Activated T-helper 17 cell treated with anti-CD3 and anti-CD28 coated beads, Interleukin-2, amount 50 U/mL, for 72 hours (primary cell): Measurements from ENCODE around the gene ABCC4. TPM values are rescaled to one million over a fixed set of nuclear protein-coding genes. Genes with fewer than 3 reads are reported as not detected.
"Not testable (repeated sequence)": the region's sequence is repeated elsewhere in the genome, so short reads cannot be mapped to it uniquely, and the experiment has no call there.

Source experiments
- ATAC-seq: fragments of 150-1000 bp; cut with Tn5 transposase; replicated peaks from 2 replicates; pipeline ENCODE4 v1.10.0; 2021; ENCODE audit warnings: mild to moderate bottlenecking, moderate library complexity
- H3K27ac Mint-ChIP-seq: one replicate; pipeline ENCODE4 v1.8.0; 2022; ENCODE audit warnings: mixed read lengths
- H3K27me3 Mint-ChIP-seq: one replicate; pipeline ENCODE4 v1.8.0; 2022; ENCODE audit warnings: mixed read lengths
- H3K36me3 Mint-ChIP-seq: one replicate; pipeline ENCODE4 v1.8.0; 2022; ENCODE audit warnings: low read depth, mild to moderate bottlenecking, mixed read lengths
- H3K4me1 Mint-ChIP-seq: one replicate; pipeline ENCODE4 v1.8.0; 2022; ENCODE audit warnings: mixed read lengths
- H3K4me3 Mint-ChIP-seq: one replicate; pipeline ENCODE4 v1.8.0; 2022; ENCODE audit warnings: mild to moderate bottlenecking, mixed read lengths
- H3K9me3 Mint-ChIP-seq: one replicate; pipeline ENCODE4 v1.8.0; 2022; ENCODE audit warnings: mixed read lengths
- total RNA-seq, 2 donors: library from RNA; stranded (reverse); gene quantifications; one replicate each; pipeline ENCODE4 v1.2.3, GENCODE V29; 2022

ABCC4 gene
- total RNA-seq, 2 donors from 2014 or later: 6.5 to 14.4 TPM

DNA sequence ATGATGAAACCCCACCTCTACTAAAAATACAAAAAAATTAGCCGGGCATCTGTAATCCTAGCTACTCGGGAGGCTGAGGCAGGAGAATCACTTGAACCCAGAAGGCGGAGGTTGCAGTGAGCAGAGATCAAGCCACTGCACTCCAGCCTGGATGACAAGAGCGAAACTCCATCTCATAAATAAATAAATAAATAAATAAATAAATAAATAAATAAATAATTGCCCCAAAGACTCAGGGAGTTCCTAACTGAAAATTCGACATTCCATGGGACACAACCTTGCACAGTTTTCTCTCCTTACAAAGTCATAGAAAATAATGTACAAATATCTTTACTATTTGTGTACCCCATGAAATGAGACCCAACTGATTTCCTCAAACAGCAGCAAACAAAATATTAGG is 134.2 kb downstream of the ABCC4 start:
- H3K27me3 Mint-ChIP-seq, H3K4me3 Mint-ChIP-seq, H3K27ac Mint-ChIP-seq, H3K4me1 Mint-ChIP-seq, ATAC-seq, H3K9me3 Mint-ChIP-seq: not testable (repeated sequence)
- peaks cover 60% of the 10 kb centered on the region for H3K36me3 Mint-ChIP-seq

DNA sequence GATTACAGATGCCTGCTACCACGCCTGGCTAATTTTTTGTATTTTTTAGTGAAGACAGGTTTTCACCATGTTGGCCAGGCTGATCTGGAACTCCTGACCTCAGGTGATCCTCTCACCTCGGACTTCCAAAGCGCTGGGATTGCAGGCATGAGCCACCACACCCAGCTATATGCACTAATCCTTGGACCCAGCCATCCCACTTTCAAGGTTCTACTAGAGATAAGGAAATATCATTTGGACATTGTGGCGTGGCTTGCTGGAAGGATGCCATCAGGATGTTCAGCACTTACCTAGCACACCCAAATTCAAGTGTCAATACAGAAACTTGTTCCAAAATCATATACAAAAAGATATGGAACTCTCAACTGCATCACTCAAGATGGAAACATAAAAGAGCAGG is 136.4 kb downstream of the ABCC4 start:
- H3K4me3 Mint-ChIP-seq: no peak overlapping the region

DNA sequence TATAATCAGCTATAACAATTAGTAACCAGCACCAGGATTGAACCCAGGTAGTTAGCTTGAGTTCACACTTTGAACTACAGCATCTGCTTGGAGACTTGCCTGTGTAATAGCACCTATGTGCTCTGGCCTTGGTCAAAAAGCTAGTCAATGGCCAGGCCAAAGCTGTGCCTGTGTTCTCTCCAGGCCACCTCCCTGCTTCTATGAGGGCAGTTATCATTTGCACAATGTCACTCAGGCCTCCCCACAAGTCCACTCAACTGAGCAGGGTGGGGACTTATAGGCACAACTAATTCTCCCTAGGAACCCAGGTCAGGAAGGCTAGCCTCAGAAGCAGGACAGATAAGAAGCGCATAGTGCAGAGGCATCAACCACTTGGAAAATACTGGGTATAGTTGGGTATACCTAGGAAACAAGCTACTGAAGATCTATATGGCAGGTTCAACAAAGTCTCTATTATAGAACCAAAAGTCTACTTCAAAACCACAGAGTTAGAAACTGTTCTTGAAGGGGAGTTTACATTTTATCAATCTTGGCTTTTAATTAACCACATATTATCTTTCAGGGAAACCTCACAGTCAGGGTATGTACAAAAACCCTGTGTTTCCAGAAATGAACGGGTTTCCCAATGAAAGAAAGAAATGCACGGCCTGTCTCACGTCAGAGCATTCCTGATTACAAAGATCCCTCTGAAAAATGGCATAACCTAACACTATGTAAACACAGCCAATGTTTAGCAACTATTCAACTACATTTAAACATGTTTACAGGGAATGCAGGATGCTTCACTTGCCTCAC is 140.9 kb downstream of the ABCC4 start:
- Mint-ChIP-seq H3K36me3 (peaks cover 63% of the 10 kb centered on the region), H3K9me3 (no peaks in the 10 kb centered on the region), H3K27me3 (no peaks in the 10 kb centered on the region), H3K4me1 (peaks cover 9% of the 10 kb centered on the region), H3K27ac (no peak overlapping the region), H3K4me3 (no peak overlapping the region)
- ATAC-seq: no peak

More for the DNA sequence above, 136.4 kb downstream of the ABCC4 start:
- no peaks in the 10 kb centered on the region for H3K27me3 Mint-ChIP-seq
- H3K4me1 Mint-ChIP-seq: no peaks in the 10 kb centered on the region
- H3K36me3 Mint-ChIP-seq: peaks cover 61% of the 10 kb centered on the region
- no peaks in the 10 kb centered on the region for H3K9me3 Mint-ChIP-seq
- no peak for ATAC-seq
- no peak overlapping the region for H3K27ac Mint-ChIP-seq

DNA sequence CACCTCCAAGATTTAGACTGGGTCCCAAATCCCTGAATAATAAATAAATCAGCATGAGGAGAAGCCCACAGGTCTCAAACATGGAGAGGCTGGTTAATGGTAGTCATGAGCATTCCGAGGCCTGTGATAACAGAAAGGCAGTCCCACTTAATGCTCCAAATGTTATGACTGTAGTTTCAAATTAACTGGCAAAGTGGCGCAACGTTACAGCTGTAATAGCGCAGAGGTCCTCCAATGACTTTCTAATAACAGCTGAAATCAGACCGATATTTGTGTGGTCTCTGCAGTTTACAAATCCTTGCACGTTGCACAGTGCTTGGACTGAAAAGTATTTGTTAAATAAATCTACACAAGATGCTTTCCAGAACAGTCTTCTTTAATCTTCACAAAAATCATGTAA is 141.8 kb downstream of the ABCC4 start:
- no peaks in the 10 kb centered on the region for H3K9me3 Mint-ChIP-seq
- H3K27ac Mint-ChIP-seq: no peak overlapping the region
- no peak overlapping the region for H3K4me3 Mint-ChIP-seq
- H3K27me3 Mint-ChIP-seq: no peaks in the 10 kb centered on the region
- H3K4me1 Mint-ChIP-seq: peaks cover 9% of the 10 kb centered on the region
- H3K36me3 Mint-ChIP-seq: peaks cover 58% of the 10 kb centered on the region
- no peak for ATAC-seq

DNA sequence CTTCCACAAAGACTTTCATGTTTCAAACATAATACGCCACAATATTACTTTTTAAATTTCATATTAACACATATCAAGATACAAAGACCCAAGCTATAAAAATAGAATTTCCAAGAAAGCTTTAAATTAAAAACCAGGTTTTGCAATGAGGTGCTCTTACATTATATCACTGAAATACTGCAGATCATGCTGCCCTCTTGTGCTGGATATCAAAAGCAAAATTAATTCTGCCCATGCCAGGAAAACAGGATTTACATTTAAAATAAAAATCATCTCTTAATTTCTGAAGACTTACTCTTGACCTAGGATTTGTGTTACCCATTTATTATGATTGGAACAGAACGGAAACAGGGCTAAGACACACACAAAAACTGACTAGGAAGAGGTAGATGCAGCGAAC is 145.0 kb downstream of the ABCC4 start:
- Mint-ChIP-seq H3K27ac (no peak overlapping the region), H3K4me3 (no peak overlapping the region), H3K4me1 (peaks cover 9% of the 10 kb centered on the region), H3K9me3 (no peaks in the 10 kb centered on the region), H3K36me3 (peaks cover 34% of the 10 kb centered on the region), H3K27me3 (no peaks in the 10 kb centered on the region)
- no peak for ATAC-seq

DNA sequence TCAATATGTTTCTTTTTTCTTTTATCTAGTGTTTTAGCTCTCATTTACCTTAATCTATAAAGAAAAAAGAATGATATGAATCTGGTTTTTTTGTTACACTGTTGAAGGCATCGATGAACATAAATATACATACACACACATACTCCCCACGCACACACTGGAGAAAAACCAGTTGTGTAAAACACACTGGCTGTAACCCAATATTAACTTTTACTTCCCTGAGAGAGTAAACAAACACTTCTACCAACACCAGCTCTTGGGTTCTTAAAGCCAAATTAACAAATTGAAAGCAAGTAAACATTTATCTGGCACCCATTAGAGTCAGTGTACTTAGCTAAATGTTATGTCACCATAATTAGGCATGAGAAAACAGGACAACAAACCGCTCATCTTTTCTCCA is 145.7 kb downstream of the ABCC4 start:
- Mint-ChIP-seq H3K27ac (no peak overlapping the region), H3K36me3 (peaks cover 27% of the 10 kb centered on the region), H3K9me3 (no peaks in the 10 kb centered on the region), H3K4me3 (no peak overlapping the region), H3K4me1 (peaks cover 9% of the 10 kb centered on the region), H3K27me3 (no peaks in the 10 kb centered on the region)
- no peak for ATAC-seq

DNA sequence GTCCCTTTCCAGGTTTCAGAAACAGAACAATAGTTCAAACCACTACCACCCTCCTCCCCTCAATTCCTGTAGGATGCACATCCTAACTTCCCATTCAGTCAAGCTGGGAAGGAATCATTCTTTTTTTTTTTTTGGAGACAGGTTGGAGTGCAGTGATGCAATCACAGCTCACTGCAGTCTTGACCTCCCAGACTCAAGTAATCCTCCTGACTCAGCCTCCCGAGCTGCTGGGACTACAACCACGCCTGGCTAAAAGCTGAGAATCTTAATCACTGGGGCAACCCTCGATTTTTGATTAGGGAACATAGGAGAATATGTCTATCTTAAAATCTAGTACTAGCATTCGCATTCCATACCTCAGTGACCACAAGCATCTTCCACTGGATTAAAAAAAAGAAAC is 146.2 kb downstream of the ABCC4 start:
- no peak overlapping the region for H3K27ac Mint-ChIP-seq
- ATAC-seq: no peak
- no peak overlapping the region for H3K4me3 Mint-ChIP-seq
- H3K27me3 Mint-ChIP-seq: no peaks in the 10 kb centered on the region
- H3K9me3 Mint-ChIP-seq: no peaks in the 10 kb centered on the region
- H3K4me1 Mint-ChIP-seq: peaks cover 9% of the 10 kb centered on the region
- peaks cover 23% of the 10 kb centered on the region for H3K36me3 Mint-ChIP-seq

DNA sequence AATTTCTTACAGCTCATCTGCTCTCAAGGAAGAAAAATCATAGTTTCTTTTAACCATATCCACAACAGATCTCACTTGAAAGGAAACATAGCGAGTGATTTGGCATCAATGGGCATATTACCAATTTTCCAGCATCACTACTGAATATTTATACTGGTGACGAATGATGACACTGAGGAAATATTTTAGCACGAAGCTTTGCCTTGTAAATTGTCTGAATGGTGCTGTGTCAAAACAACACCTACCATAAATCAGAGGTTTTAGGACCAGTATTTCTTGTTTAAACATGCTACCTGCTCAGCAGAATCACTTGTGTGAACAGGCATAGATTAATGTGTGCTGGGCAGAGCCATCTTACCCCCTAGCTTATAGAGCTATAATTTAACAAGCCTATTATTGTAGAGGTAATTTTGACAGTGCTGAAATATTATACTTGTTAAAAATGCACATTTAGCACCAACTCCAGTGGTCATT is 146.8 kb downstream of the ABCC4 start:
- Mint-ChIP-seq H3K27me3 (no peaks in the 10 kb centered on the region), H3K9me3 (no peaks in the 10 kb centered on the region), H3K36me3 (peaks cover 21% of the 10 kb centered on the region), H3K4me3 (no peak overlapping the region), H3K4me1 (peaks cover 9% of the 10 kb centered on the region), H3K27ac (no peak overlapping the region)
- ATAC-seq: no peak

DNA sequence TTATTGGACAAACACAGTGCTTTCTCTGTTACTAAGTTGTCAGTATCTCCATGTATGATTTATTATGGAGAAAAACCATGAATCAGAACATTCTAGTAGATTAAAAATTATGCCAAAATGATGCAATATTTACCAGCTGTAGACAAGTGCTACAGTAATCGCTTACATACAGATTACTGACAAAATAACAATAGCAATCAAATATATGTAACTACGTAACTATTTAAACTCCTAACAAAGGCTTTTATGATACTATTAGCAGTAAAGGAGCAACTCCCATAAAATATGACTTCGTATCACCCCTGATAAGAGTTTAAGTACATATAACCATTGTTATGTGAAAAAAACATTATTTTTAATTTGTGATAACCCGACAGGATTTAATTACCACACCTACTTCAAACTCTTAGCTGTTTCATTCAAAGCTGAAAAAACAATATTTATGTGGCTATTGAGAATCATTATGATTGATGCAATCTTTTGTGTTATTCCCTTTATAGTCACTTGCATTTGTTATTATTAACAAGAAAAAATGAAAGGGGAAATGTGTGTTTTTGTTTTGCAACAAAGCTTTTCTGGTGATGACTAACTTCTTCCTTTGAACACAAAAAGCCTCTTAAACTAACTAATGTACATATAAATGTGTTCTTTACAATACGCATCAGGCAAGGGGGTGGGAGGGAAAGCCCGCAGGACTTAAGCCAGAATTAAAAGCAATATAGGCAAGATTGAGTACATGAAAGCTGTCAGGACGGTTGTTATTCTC is 147.4 kb downstream of the ABCC4 start:
- H3K27me3 Mint-ChIP-seq: no peaks in the 10 kb centered on the region

DNA sequence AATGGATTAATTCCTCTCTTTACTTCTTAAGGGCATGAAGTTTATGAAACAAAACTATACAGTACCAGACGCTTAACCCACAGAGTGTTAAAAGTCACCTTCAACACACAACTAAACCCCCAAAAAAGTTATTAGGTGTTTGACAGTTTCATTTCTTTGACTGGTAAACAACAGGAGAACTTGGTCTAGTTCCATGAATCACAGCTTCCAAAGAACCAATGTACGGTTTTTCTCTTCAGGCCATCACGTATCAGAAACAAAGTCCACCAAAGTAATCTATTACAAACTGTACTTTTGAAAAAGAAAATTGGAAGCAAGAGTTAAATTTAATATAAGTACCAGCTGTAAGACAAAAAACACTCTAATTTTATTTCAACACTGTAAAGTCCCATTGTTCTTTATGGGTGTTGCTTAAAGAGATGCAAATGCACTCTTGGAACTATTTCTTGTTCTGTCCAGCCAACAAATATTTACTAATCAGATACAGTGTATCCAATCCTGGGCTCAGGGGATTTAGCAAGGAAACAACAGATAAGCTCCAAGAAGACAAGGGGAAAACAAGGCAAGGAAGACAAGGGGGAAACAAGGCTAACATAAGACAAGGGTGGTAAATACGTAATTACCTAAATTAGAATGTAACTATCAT is 149.2 kb downstream of the ABCC4 start:
- peaks cover 16% of the 10 kb centered on the region for H3K36me3 Mint-ChIP-seq
- peaks cover 5% of the 10 kb centered on the region for H3K4me1 Mint-ChIP-seq
- no peak for ATAC-seq
- H3K4me3 Mint-ChIP-seq: no peak overlapping the region
- H3K27me3 Mint-ChIP-seq: no peaks in the 10 kb centered on the region
- H3K9me3 Mint-ChIP-seq: no peaks in the 10 kb centered on the region
- no peak overlapping the region for H3K27ac Mint-ChIP-seq

More for the DNA sequence above, 147.4 kb downstream of the ABCC4 start:
- Mint-ChIP-seq H3K4me1 (peaks cover 9% of the 10 kb centered on the region), H3K9me3 (no peaks in the 10 kb centered on the region), H3K27ac (no peak overlapping the region), H3K36me3 (peaks cover 21% of the 10 kb centered on the region), H3K4me3 (no peak overlapping the region)
- ATAC-seq: no peak

DNA sequence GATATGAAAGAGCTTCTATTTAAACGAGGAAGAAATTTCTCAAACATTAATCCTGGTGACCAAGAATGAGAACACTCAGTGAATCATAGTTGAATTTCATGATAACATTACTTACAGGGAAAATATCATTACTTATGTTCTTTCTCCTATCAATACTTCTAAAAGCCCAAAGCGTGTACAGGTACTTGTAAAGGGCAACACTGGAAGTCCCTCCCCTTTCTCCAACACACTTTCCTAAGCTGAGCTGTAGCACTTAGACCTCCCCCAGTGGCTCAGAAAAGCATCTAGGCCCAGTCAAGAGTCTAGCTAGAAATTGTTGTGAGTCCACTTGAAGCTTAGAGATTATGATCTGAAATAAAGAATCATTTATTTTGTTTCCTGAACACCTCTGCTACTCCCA is 150.7 kb downstream of the ABCC4 start:
- Mint-ChIP-seq H3K27me3 (no peaks in the 10 kb centered on the region), H3K36me3 (peaks cover 5% of the 10 kb centered on the region), H3K4me1 (no peaks in the 10 kb centered on the region), H3K27ac (peak overlapping the region; percentile 28), H3K4me3 (no peak overlapping the region), H3K9me3 (no peaks in the 10 kb centered on the region)
- ATAC-seq: peak; percentile 52

DNA sequence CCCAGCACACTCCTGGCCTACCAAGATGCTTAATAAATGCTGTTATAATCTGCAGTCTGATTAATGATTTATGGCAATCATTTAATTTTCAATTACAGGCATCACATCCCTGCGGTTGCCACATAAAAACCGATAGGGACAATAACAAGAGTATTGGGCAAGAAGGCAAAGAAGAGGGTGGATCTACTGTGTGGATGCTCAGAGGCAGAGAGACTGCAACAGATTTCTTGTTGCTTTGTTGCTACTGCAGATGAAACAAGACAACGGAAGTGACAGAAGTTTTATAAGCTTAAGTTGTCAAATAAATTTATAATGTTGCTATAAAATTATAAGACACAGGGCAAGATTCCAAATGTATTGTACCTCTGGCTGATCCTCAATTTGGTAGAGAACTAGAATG is 154.8 kb downstream of the ABCC4 start:
- ATAC-seq: no peak
- H3K27ac Mint-ChIP-seq: no peak overlapping the region
- no peaks in the 10 kb centered on the region for H3K9me3 Mint-ChIP-seq
- H3K36me3 Mint-ChIP-seq: peaks cover 20% of the 10 kb centered on the region
- no peak overlapping the region for H3K4me3 Mint-ChIP-seq
- no peaks in the 10 kb centered on the region for H3K4me1 Mint-ChIP-seq
- no peaks in the 10 kb centered on the region for H3K27me3 Mint-ChIP-seq

DNA sequence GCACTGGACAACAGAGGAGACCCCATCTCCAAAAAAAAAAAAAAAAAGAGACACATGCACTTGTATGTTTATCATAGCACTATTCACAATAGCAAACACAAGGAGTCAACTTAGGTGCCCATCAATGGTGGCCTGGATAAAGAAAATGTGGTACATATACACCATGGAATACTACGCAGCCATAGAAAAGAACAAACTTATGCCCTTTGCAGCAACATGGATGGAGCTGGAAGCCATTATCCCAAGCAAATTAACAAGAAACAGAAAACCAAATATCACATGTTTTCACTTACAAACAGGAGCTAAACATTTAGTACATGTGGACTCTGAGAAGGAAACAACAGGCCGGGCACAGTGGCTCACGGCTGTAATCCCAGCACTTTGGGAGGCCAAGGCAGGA is 155.7 kb downstream of the ABCC4 start:
- Mint-ChIP-seq H3K9me3 (no peaks in the 10 kb centered on the region), H3K27me3 (no peaks in the 10 kb centered on the region)
- ATAC-seq: no peak

DNA sequence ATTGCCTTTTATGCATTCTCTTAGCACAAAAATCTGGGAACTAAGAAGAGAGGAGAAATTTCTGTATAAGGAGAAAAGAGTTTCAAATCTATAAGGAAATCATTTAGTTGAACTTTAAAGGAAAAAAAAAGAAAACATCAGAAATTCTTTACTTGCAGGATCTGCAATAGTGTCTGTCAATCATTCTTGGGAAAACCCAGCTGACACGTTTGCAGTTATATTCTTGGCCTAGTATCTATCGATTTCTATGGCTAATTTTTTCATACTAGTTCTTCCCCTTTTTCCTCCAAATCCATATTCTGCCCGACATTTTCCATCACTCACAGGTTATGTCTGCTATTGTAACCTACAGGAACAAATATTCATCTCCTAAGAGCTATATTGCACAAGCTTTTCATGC is 160.7 kb downstream of the ABCC4 start:
- peaks cover 8% of the 10 kb centered on the region for H3K4me1 Mint-ChIP-seq
- H3K9me3 Mint-ChIP-seq: no peaks in the 10 kb centered on the region

More for the DNA sequence above, 155.7 kb downstream of the ABCC4 start:
- peaks cover 28% of the 10 kb centered on the region for H3K36me3 Mint-ChIP-seq
- no peak overlapping the region for H3K27ac Mint-ChIP-seq
- H3K4me3 Mint-ChIP-seq: no peak overlapping the region
- H3K4me1 Mint-ChIP-seq: no peaks in the 10 kb centered on the region

More for the DNA sequence above, 160.7 kb downstream of the ABCC4 start:
- H3K27ac Mint-ChIP-seq: no peak overlapping the region
- H3K27me3 Mint-ChIP-seq: no peaks in the 10 kb centered on the region
- ATAC-seq: no peak
- no peak overlapping the region for H3K4me3 Mint-ChIP-seq
- peaks cover 38% of the 10 kb centered on the region for H3K36me3 Mint-ChIP-seq
